HCEC 1CT (cell line): ENCODE results near the gene SMIM8.
A peak's percentile ranks its signal among the peaks of the same experiment; 100 is the strongest.

Experiments used
- DNase-seq: peaks from one replicate; pipeline ENCODE4 v3.0.0-alpha.2; 2017

The SMIM8 gene

GRCh38 chr6:87336367-87336766 is 14.0 kb downstream of the SMIM8 start:
- no peak for DNase-seq

GRCh38 chr6:87340230-87340629 is 17.8 kb downstream of the SMIM8 start:
- no peak for DNase-seq

- DNase-seq, result no peak
These were observed 18.8 kb downstream of the SMIM8 start for GRCh38 chr6:87341158-87341557.

DNA sequence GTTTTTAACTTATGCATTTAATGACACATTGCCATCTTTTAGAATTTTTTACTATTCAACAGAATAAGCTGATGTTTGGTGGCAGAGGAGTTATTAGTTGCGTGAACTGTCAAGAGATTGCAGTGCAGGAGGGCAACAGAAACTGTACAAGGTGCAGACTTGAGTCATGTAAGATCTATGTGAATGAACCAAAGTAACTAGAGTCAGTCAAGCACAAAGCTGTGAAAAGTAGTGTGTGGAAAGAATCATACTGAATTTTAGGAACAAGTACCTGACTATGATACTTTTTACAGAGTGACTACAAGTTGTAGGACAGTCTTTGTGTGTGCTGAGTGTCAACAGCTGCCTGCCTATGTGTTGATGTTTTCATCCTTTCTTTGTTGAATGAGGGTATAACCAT is 19.5 kb downstream of the SMIM8 start:
- DNase-seq, result no peak

GRCh38 chr6:87342829-87343228 is 20.4 kb downstream of the SMIM8 start:
- no peak for DNase-seq

- no peak for DNase-seq
These were observed 22.3 kb downstream of the SMIM8 start, which contains the start of gene C6orf163 for GRCh38 chr6:87344731-87345130. Gene C6orf163 (plus strand): TSS chr6:87344813. CDS start chr6:87345100, 287 bp downstream.

DNA sequence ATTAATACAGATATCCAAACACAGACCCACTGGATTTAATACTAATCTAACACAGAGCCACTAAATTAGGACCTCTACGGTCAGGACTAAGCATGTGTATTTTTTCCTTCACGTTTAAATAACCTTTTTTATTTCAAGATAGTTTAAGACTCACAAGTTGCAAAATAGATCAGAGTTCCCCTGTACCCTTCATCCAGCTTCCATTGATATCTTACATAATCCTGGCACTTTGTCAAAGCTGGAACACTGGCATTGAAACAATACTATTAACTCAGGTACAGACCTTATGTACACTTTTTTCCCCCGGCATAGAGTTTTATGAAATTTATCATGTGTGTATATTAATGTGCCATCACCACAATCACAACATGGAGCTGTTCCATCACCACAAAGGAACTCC is 24.3 kb downstream of the SMIM8 start:
- DNase-seq, result no peak

- no peak for DNase-seq
These were observed 27.5 kb downstream of the SMIM8 start for GRCh38 chr6:87349896-87350295.

DNA sequence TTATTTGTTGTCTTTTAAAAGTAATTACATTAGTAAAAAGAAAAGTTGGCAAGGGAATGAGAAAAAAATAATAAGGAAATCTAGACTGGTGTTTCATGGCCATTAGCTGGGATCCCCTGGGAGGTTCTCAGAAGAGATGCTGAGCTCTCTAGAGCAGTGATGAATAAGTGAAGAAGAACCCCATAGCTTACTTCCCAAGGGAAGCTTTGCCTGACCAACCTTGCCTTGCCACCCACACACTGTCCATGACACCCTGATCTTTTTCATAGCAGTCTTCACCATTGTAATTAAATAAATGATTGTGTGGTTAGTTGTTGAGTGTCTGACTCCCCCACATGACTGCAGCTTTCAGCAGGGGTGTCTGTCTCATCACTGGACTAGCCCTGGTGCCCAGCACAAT is 28.1 kb downstream of the SMIM8 start:
- no peak for DNase-seq

DNA sequence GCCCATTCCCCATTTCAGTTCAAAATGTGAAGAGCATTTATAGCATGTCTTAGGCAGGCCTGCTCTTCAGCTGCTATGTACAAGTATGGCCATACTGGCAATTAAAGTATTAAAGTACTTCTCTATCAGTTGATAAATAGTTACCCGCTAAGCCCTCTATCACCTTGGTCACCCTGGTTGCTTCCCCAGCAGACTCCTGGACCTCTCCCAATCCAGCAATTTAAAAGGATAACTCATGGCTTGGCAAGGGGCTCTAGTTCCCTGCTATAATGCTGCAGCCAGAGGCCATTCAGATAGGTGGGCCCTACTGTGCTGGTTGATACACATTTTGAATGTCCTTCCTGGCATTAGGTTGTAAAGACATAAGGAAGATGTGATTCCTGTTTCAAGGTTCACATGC is 29.2 kb downstream of the SMIM8 start:
- no peak for DNase-seq

DNA sequence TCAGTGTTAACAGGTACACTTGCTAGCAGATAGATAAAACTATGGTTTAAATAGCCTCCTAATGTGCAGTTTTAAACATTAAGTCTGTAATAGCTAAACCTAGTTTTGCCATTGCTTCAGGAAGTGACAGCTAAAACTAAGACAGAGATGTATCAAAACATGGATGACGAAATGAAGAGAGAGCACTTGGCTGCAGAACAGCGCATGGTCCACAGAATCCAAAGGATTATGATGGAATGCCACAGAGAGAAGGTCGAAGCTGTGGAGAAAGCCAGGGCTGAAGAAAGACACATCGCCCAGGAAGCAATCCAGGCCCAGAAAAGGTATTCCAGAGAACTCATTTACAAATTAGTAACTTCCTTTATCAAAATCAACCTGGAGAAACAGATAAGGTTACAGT is 33.8 kb downstream of the SMIM8 start:
- no peak for DNase-seq

DNA sequence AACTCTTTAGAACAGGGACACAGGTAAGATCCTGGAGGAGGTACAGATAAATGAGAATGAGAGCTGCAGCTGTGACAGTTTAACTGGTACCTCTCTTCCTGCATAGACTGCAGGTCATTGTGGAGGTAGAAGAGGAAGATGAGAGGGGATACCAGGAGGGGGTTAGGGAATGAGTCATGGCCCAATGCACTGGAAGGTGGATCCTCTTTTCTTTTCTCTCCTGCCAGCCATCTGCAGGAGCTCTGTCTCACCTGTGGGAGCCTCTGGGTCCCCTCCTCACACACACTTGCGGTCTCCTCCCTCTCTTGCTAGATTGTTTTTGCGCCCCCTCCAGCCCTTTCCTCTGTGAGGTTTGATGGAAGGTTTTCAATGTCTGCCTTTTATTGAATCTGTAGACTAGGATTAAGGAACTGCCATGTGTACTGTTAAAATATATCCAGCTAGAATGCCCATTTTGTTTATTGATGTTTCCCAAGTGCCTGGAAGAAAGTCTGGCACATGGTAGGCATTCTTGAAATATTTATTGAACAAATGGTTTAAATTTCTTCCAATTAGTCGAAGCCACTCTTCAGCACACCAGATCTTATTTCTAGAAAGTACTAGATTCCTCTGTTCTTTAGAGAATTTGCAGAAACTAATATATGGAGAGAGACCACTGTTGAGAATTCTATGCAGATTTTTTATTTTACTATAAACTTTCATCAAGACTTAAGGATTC is 35.2 kb downstream of the SMIM8 start:
- no peak for DNase-seq

GRCh38 chr6:87364602-87365252 is 42.3 kb downstream of the SMIM8 start:
- no peak for DNase-seq

GRCh38 chr6:87366072-87366827 is 43.9 kb downstream of the SMIM8 start:
- peak; percentile 7 for DNase-seq

DNA sequence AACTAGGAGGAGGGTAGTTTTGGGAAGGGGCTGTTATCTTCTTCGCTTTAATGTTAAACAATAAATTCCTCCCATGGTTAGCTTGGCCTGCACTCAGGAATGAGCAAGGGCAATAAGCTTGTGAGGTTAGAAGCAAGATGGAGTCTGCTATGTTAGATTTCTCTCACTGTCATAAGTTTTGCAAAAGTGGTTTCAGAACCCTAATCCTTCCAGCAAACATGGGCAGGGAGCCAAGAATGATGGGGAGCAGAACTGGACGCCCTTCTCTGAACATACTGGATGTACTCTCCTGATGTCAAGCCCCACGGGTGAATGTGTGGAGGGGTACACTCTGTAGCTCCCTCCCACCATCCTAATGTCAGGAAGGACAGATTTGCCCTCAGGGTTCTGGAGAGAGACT is 44.5 kb downstream of the SMIM8 start:
- no peak for DNase-seq

GRCh38 chr6:87373377-87373776 is 51.0 kb downstream of the SMIM8 start:
- no peak for DNase-seq

- no peak for DNase-seq
These were observed 52.9 kb downstream of the SMIM8 start for GRCh38 chr6:87375315-87375714.

DNA sequence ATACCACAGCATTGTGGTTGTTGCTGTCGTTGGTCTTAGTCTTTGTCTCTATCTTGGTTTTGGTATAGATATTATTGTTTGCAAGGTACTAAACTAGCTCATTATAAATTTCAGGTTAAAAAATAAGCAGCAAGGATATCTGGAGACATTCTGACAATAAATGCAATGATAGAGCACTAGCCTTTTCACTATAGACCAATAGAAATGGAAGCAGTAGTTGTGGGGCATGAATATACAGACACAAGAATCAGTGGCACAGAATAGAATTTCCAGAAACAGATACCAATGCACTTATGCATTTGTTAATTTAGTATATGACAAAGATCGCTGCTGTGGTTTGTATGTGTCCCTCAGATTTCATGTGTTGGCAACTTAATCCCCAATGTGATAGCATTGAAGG is 54.3 kb downstream of the SMIM8 start:
- no peak for DNase-seq

GRCh38 chr6:87378947-87379346 is 56.6 kb downstream of the SMIM8 start:
- no peak for DNase-seq

DNA sequence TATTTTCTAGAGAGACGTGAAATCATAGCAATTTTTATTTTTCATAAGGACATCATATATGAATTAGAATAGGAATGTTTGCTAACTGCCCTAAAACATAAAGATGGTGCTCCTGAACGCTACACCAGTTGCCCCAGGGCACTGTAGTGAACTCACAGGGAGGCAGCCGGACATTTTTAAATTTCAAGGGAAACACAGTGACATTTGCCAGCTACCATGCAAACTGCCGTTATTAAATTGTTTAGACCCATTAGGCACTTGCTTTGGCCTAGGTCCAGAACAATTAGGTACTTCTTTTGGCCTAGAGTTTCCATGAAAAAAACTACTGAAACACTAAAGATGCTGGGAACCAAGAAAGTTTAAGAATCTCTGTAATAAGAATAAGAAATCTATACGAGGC is 60.5 kb downstream of the SMIM8 start:
- no peak for DNase-seq

DNA sequence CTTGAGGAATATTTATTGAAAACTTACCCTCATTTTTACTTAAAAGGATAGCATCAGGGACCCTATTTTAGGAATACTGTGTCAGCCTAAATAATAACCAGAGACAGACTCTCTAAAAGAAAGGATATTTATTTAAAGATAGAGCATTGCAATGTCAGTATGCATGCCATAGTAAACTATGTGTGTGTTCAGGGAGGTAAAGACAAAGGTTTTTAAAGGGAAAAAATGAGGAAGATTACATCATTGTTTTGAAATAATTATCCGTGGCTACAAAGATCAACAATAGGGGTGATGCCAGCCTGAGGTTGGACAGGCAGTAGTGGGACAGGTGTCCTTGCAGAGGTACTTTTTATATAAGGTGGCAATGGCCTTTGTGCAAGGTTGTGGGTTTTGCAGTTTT is 61.6 kb downstream of the SMIM8 start:
- no peak for DNase-seq

DNA sequence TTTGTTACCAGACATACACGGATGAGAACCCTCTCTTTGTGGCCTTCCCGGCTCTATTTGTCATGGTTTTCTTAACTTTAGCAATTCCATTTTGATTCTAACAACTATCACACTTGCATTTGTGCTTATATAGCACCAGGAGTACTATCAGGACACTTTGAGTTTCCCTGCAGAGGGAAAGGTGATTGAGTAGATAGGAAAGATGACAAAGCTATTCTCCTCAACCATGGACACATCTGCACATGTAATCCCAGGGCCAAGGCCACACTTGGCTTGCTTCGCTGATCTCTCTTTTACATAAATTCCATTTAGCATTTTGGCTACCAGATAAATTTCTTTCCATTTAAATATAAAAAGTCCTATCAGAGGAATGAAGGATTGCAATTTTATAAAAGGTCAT is 62.1 kb downstream of the SMIM8 start:
- DNase-seq, result no peak

DNA sequence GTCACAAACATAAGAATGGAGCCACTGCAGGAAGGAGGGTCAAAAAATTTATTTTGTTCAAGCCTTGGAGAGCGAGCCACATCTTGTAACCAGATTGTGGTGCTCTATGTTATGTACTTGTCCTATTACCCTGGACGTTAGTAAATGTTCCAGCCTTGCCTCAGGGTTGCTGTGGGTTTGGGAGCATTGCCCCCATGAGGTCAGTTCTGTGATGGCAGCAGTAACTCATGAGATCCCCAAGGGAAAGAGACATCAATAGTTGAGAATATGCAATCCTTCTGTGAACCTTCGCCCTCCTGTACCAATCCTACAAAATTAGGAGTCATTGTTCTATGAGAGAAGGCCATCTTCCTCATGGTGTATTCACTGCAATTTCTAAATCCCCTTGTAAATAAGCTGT is 68.9 kb downstream of the SMIM8 start:
- peak; percentile 33 for DNase-seq
